NT2/D1 (cell line): ENCODE measurements around the gene BOC.

Source experiments
- YY1 ChIP-seq: IDR thresholded peaks from 2 replicates; pipeline ENCODE4 v1.6.1; 2011; ENCODE audit not compliant: insufficient read length, insufficient read depth
- ZNF274 ChIP-seq: IDR thresholded peaks from 2 replicates; pipeline ENCODE4 v1.6.1; 2011; ENCODE audit warnings: mild to moderate bottlenecking, low read depth, low read length

- TF ChIP-seq YY1 (no peak), ZNF274 (no peak)
Observed at GRCh38 chr3:113241292-113242095, 30.1 kb downstream of the BOC start.
